Thyroid gland (tissue), 4 donors: Measurements from ENCODE around the gene SERP1.

Source experiments
- POLR2A ChIP-seq, 2 donors: fragments of 450-650 bp; IDR thresholded peaks; one replicate each; pipeline ENCODE4 v1.6.1; 2017; ENCODE audit warnings: antibody characterized with exemption in 2 of 2, mild to moderate bottlenecking in 2 of 2, moderate library complexity in 1 of 2
- TF ChIP-seq, protein P1 (sequence below), 6 experiments: fragments of 200-600 bp in 3 of 6; fragments of 450-650 bp in 3 of 6; sonication (generic) in 3 of 6; IDR thresholded peaks; one replicate each; pipeline ENCODE4 v1.5.1; 2016 to 2019; ENCODE audit warnings: antibody characterized with exemption in 6 of 6, mild to moderate bottlenecking in 2 of 6, inconsistent platforms in 1 of 6, moderate library complexity in 1 of 6

DNA sequence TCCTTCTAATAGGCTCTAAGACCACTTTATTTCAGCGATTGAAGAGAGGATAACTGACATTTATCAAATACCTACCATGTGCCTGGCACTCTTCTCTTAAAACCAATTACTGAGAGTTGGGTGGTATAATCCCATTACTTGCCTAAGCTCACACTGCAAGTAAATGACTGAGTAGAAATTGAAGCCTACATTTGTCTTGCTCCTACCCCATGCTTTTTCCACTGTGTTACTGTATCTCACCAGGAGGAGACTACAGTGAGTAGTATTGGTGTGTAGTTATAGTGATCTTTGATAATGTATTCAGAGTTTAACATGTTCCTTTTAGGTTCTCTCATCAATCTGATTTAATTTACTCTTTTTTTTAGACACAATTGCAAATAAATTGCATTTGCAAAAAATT, 21.0 kb upstream of the SERP1 start:
- TF ChIP-seq POLR2A (IDR thresholded peaks at IDR 0.05), result no peak
- TF ChIP-seq, protein P1, sequence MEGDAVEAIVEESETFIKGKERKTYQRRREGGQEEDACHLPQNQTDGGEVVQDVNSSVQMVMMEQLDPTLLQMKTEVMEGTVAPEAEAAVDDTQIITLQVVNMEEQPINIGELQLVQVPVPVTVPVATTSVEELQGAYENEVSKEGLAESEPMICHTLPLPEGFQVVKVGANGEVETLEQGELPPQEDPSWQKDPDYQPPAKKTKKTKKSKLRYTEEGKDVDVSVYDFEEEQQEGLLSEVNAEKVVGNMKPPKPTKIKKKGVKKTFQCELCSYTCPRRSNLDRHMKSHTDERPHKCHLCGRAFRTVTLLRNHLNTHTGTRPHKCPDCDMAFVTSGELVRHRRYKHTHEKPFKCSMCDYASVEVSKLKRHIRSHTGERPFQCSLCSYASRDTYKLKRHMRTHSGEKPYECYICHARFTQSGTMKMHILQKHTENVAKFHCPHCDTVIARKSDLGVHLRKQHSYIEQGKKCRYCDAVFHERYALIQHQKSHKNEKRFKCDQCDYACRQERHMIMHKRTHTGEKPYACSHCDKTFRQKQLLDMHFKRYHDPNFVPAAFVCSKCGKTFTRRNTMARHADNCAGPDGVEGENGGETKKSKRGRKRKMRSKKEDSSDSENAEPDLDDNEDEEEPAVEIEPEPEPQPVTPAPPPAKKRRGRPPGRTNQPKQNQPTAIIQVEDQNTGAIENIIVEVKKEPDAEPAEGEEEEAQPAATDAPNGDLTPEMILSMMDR (IDR thresholded peaks at IDR 0.05), result no peak
